Glomerular endothelial cell (primary cell): ENCODE data around the gene MUC3A. TPM values are rescaled to one million over a fixed set of nuclear protein-coding genes. Genes with fewer than 3 reads are reported as not detected.
"Not testable (repeated sequence)": the region's sequence is repeated elsewhere in the genome, so short reads cannot be mapped to it uniquely, and the experiment has no call there.

Experiments
- DNase-seq: peaks from one replicate; pipeline ENCODE4 v3.0.0-alpha.2; 2011; ENCODE audit warnings: low read depth, low spot score; ENCODE audit errors: extremely low read depth
- total RNA-seq: library from RNA; depleted of rRNA; stranded (reverse); fragments of >200 nt; gene quantifications from 2 replicates; pipeline ENCODE4 v1.2.3, GENCODE V29; 2015

Gene MUC3A
- total RNA-seq, 1 donor from 2014 or later, result not detected

DNA sequence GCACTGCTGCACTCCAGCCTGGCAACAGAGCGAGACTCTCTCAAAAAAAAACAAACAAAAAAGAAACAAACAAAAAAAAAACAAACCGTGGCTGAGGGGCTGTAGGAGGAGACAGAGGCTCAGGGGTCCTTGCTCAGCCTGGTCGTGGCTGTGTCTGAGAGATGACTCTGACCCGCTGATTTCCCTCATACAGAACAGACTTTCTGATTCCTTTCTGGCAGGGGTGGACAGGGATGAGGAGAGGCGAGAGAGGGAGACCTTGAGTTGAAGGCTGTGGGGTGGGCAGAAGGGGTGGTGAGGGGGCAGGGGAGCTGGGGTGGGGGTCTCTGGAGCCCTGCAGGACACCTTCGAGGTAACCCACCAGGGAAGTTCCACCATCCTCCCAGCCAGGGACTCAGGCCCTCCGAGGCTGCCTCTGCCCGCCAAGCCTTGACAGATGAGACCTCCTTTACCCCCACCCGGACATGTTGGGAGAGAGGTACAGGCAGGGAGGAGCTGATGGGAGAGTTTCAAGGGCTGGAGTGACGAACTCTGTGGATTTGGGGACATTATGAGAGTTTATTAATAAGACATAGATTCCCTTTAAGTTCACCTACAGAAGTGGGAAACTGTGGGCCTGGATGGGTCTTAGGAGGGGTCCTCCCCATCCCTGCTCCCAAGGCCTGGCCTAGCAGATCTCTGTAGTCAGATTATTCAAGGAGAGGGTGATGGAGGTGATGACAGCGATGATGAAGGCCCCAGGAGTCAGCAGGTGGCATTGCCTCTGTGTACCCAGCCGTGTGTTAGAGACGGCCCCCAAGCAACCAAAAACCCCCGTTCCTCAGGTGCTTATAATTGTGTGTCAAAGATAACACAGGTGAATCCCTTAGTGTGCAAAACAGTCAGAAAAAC, 22.0 kb downstream of the MUC3A start:
- DNase-seq, result no peak

DNA sequence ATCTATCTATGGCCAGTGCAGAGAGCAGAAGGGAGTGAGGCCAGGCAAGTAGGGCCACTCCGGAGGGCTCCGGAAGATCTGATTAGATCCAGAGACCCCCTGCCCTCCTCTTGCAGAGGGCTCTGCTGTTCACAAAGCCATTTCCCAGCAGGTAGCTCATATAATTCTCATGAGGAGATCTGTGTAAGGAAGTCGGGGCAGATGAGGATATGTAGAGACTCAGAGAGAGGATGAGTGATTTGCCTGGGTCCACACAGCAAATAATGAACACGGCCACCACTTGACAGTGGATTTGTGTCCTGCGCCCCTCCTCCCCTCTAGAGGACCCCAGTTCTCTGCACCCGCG, 22.6 kb downstream of the MUC3A start:
- DNase-seq, result no peak

DNA sequence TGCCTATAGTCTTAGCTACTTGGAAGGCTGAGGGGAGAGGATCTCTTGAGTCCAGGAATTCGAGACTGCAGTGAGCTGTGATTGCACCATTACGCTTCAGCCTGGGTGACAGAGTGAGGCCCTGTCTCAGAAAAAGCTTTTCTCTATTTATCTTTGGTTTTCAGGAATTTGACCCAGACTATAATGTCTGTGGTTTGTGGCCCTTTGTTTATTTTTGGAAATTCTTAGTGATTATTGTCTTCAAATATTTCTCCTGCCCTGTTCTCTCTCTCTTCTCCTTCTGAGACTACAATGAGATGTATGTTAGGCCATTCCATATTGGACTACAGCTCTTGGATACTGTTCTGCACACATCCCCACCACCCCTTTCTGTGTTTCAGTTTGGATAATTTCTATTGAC, 24.7 kb downstream of the MUC3A start:
- DNase-seq, result no peak

DNA sequence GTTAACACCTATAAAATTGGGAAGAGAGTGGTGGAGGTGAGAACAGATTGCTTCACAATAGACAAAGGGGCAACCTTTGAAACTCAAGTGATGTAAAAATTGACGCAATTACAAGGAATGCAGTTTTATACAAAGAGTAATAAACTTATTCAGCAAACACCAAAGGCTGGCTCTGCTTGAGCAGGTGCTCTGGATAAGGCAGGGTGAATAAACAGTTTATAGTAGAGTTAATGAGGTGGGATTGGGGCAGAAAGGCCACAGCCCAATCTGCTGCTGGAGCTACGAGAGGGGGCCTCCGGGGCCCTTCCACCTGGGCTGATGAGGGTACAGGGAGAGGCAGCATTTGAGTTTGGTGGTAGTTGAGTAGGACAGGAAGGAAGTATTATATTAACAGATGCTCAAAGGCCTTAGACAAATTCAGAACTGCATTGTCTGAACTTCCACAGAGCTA, 26.1 kb downstream of the MUC3A start:
- no peak for DNase-seq

DNA sequence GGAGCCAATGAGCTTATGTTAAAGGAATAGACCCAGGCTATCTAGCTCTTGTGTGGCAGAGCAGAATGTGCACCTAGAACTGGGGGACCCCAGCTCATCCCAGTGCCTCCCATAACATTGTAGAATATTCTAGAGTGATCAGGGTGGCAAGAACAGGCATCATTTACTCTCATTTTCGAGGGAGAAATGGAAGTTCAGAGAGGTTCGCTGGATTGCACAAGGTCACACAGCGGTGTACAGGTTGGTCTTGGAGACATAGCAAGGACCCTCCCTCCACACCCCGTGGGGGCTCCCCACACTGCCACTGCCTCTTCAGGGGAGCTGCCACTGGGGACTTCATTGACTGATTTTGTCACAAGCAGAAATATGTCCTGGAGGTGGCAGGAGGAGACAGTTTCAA, 29.0 kb downstream of the MUC3A start:
- DNase-seq, result no peak

DNA sequence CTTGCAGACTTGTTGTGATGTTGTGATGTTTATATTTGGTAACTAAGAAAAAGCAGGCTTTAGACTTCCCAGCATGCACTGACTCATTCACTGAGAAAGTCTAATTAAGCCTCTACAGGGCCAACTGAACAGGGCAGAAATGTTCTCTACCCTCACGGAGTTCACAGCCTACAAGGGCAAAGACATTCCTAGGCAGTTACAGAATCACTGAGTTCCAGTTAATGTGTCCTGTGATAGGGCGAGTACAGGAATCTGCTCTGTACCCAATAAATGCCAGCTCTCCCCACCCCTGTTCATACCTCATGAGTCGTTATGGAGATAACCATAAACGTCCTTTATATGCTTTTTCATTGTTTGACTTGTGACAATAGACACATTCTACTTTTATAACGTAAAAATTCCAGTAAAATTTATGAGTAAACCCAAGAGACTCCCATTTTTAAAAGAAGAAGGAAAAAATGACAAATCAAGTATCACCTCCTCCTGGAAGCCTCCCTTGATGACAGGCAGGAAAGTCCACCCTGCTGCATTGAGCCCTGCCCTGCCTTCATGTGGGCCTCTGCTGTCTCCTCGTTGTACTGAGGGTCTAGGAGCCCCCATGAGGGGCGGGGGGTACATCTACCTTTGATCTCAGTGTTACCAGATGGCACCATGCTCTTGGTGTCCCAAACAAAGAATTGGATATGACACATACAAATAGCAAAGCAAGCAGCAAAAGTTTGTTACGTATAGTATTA, 34.3 kb downstream of the MUC3A start:
- DNase-seq, result no peak

DNA sequence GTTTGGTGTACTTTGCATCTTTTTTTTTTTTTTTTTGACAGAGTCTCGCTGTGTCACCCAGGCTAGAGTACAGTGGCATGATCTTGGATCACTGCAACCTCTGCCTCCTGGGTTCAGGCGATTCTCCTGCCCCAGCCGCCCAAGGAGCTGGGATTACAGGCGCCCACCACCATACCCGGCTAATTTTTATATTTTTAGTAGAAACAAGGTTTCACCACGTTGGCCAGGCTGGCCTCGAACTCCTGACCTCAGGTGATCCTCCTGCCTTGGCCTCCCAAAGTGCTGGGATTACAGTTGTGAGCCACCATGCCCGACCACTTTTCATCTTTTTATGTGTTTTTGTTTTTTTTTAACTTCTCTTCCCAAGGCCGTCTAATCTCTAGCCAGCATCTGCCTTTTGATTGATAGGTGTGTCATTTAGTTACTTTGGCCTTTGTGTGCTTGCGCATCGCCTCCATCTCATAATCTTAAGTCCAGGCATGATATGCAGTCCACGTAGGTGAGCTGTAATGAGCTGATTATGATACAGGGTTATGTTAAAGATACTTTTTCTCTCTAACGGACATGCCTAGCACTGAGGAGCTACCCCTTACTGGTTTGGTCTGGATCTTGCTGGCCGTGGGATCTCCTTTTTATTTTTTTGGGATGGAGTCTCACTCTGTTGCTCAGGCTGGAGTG, 35.0 kb downstream of the MUC3A start:
- DNase-seq, result not testable (repeated sequence)

DNA sequence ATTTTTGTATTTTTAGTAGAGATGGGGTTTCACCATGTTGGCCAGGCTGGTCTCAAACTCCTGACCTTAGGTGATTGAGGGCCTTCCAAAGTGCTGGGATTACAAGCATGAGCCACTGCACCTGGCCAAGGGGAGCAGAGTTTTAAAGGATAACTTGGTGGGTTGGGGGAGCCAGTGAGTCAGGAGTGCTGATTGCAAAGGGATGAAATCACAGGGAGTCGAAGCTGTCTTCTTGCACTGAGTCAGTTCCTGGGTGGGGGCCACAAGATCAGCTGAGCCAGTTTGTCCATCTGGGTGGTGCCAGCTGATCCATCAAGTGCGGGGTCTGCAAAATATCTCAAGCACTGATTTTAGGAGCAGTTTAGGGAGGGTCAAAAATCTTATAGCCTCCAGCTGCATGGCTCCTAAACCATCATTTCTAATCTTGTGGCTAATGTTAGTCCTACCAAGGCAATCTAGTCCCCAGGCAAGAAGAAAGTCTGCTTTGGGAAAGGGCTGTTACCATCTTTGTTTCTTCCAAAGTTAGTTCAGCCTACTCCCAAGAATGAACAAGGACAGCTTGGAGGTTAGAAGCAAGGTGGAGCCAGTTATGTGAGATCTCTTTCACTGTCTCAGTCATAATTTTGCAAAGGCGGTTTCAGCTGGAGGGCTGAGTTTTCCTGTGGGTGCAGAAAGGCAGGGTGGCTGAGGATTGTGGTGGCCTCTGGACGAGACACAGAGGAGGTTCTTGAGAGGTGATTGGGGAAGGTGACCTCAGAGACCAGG, 35.9 kb downstream of the MUC3A start:
- DNase-seq, result not testable (repeated sequence)

DNA sequence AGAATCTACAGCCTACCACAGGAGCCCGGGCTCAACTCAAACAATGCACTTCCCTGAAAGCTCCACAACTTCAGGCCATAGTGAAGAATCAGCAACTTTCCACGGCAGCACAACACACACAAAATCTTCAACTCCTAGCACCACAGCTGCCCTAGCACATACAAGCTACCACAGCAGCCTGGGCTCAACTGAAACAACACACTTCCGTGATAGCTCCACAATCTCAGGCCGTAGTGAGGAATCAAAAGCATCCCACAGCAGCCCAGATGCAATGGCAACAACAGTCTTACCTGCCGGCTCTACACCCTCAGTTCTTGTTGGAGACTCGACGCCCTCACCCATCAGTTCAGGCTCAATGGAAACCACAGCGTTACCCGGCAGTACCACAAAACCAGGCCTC, 42.3 kb downstream of the MUC3A start:
- no peak for DNase-seq

DNA sequence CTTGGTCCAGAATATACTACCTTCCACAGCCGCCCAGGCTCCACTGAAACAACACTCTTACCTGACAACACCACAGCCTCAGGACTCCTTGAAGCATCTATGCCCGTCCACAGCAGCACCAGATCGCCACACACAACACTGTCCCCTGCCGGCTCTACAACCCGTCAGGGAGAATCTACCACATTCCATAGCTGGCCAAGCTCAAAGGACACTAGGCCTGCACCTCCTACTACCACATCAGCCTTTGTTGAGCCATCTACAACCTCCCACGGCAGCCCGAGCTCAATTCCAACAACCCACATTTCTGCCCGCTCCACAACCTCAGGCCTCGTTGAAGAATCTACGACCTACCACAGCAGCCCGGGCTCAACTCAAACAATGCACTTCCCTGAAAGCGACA, 42.9 kb downstream of the MUC3A start:
- DNase-seq, result not testable (repeated sequence)

DNA sequence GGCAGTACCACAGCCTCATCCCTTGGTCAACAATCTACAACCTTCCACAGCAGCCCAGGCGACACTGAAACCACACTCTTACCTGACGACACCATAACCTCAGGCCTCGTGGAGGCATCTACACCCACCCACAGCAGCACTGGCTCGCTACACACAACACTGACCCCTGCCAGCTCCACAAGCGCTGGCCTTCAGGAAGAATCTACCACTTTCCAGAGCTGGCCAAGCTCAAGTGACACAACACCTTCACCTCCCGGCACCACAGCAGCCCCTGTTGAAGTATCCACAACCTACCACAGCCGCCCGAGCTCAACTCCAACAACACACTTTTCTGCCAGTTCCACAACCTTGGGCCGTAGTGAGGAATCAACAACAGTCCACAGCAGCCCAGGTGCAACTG, 45.3 kb downstream of the MUC3A start:
- not testable (repeated sequence) for DNase-seq

DNA sequence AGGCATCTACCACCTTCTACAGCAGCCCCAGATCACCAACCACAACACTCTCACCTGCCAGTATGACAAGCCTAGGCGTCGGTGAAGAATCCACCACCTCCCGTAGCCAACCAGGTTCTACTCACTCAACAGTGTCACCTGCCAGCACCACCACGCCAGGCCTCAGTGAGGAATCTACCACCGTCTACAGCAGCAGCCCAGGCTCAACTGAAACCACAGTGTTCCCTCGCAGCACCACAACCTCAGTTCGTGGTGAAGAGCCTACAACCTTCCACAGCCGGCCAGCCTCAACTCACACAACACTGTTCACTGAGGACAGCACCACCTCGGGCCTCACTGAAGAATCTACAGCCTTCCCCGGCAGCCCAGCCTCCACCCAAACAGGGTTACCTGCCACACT, 49.2 kb downstream of the MUC3A start:
- DNase-seq, result not testable (repeated sequence)

DNA sequence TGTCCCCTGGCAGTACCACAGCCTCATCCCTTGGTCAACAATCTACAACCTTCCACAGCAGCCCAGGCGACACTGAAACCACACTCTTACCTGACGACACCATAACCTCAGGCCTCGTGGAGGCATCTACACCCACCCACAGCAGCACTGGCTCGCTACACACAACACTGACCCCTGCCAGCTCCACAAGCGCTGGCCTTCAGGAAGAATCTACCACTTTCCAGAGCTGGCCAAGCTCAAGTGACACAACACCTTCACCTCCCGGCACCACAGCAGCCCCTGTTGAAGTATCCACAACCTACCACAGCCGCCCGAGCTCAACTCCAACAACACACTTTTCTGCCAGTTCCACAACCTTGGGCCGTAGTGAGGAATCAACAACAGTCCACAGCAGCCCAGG, 50.0 kb downstream of the MUC3A start:
- not testable (repeated sequence) for DNase-seq

DNA sequence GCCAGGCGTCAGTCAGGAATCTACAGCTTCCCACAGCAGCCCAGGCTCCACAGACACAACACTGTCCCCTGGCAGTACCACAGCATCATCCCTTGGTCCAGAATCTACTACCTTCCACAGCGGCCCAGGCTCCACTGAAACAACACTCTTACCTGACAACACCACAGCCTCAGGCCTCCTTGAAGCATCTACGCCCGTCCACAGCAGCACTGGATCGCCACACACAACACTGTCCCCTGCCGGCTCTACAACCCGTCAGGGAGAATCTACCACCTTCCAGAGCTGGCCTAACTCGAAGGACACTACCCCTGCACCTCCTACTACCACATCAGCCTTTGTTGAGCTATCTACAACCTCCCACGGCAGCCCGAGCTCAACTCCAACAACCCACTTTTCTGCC, 50.7 kb downstream of the MUC3A start:
- not testable (repeated sequence) for DNase-seq

DNA sequence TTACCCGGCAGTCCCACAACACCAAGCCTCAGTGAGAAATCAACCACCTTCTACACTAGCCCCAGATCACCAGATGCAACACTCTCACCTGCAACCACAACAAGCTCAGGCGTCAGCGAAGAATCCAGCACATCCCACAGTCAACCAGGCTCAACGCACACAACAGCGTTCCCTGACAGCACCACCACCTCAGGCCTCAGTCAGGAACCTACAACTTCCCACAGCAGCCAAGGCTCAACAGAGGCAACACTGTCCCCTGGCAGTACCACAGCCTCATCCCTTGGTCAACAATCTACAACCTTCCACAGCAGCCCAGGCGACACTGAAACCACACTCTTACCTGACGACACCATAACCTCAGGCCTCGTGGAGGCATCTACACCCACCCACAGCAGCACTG, 53.0 kb downstream of the MUC3A start:
- not testable (repeated sequence) for DNase-seq

DNA sequence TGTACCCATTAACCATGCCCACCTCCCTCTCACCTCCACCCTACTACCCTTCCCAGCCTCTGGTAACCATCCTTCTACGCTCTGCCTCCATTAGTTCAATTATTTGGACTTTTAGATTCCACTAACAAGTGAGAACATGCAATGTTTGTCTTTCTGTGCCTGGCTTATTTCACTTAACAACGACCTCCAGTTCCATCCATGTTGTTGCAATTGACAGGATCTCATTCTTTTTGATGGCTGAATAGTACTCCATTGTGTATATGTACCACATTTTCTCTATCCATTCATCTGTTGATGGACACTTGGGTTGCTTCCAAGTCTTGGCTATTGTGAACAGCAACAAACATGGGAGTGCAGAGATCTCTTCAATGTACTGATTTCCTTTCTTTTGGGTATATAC, 58.0 kb downstream of the MUC3A start:
- DNase-seq, result not testable (repeated sequence)

DNA sequence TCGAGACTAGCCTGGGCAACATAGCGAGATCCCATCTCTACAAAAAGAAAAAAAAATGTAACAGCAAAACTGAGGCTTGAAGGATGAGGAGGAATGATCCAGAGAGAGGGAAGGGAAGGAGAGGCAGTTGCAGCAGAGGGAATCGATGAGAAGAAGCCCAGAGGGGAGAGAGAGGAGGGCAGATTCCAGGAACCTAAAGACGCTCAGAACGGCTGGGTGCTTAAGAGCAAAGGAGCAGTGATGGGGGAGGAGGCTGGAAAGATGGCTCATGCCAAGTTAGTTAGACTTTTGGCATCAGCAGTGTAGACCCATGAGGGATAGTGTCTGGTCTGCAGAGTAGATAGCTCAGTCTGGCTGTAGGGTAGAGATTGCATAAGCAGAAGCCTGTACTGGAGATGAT, 60.3 kb downstream of the MUC3A start:
- DNase-seq, result no peak

DNA sequence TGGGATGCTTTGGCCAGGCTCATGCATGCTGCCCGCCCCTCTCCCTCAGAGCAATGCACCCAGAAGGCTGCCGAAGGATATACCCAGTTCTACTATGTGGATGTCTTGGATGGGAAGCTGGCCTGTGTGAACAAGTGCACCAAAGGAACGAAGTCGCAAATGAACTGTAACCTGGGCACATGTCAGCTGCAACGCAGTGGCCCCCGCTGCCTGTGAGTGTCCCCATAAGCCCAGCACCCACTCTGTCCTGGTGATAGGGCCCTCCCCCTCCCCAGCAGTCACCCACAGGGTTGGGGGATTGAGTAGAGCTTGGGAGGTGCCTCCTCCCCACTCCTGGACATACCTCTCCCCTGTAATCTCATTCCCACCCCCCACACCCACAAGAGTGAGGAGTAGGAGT, 63.6 kb downstream of the MUC3A start:
- no peak for DNase-seq

DNA sequence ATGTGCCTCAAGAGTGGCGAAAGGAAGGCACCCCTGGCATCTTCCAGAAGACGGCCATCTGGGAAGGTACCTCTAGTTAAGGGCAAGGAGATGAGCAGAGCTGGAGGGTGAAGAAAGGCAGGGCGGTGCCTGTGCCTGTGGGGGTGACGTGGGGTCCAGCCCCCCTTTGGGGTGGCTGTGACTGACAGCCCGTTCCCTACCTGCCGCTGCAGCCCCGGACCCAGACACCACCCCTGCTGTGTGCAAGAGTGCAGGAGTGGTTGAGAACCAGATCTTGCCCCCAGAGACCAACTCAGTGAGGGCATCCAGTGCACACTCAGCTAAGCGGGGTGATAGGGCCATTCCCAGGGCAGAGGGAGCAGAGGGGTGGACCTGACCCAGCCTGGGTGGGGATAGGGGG, 66.3 kb downstream of the MUC3A start:
- DNase-seq, result no peak

DNA sequence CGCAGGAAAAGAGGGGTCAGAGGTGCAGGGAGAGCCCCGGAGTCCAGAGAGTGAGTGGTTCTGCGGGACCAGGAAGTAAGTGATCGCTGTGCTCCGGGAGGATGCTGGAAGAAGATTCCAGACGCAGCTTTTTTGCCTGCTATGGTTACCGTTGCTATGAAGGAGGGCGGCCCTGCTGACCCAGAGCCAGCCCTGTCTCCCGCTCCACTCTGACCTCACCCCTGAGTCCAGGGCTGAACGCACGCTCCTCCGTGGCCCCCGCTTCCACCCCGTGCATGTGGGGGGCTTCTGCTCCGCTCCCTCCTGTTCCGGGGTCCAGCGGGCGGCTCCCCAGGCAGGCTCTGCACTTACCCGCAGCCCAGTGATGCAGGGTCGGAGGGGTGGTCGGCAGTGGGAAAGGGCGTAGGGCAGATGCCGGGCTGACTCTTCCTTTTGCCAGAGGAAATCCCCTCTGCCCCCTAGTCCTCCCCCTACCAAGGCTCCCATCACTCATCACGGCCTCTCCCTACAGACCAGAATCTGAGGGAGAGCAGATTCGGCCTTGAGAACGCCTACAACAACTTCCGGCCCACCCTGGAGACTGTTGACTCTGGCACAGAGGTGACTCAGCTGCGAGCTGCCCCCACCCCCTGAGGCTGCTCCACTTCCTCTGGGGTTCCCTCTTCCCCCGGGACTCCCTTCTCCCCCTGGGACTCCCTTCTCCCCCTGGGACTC, 67.9 kb downstream of the MUC3A start:
- DNase-seq, result peak; percentile 9
